Spleen (tissue), 7 donors: ENCODE results near the gene FTO.

Source experiments
- POLR2A ChIP-seq, 3 donors: fragments of 450-650 bp; IDR thresholded peaks; one replicate each; pipeline ENCODE4 v1.5.1; 2017; ENCODE audit warnings: antibody characterized with exemption in 3 of 3, mild to moderate bottlenecking in 1 of 3
- TF ChIP-seq, protein P1 (sequence below), 11 experiments: fragments of 200-600 bp in 7 of 11; fragments of 450-650 bp in 4 of 11; sonication (generic) in 4 of 11; IDR thresholded peaks in 8 of 11; conservative IDR thresholded peaks in 3 of 11; 1 replicate in 7 of 11; 2 replicates in 4 of 11; pipeline versions ENCODE4 v1.4.0 to v1.8.0; 2016 to 2021; ENCODE audit warnings: antibody characterized with exemption in 11 of 11, inconsistent platforms in 4 of 11, mild to moderate bottlenecking in 1 of 11
- donor health status: DM: no; HTN: no; CAD: no; lungs with moderate emphysema.
- donor health status: DM: no; HTN: no; CAD: no.
- donor health status: DM: no; HTN: no; CAD: no.

DNA sequence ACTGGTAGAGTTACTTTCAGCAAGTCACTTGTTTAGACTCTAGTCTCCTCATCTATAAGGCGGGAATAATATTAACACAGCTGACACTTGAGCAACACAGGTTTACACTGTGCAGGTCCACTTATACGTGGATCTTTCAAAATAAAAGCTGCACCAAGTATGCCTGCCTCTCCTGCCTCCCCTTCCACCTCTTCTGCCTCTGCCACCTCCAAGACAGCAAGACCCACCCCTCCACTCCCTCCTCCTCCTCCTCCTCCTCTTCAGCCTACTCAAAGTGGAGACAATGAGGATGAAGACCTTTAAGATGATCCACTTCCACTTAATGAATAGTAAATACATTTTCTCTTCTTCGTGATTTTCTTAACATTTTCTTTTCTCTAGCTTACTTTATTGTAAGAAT lies 285.6 kb downstream of the FTO start:
- TF ChIP-seq, protein P1, sequence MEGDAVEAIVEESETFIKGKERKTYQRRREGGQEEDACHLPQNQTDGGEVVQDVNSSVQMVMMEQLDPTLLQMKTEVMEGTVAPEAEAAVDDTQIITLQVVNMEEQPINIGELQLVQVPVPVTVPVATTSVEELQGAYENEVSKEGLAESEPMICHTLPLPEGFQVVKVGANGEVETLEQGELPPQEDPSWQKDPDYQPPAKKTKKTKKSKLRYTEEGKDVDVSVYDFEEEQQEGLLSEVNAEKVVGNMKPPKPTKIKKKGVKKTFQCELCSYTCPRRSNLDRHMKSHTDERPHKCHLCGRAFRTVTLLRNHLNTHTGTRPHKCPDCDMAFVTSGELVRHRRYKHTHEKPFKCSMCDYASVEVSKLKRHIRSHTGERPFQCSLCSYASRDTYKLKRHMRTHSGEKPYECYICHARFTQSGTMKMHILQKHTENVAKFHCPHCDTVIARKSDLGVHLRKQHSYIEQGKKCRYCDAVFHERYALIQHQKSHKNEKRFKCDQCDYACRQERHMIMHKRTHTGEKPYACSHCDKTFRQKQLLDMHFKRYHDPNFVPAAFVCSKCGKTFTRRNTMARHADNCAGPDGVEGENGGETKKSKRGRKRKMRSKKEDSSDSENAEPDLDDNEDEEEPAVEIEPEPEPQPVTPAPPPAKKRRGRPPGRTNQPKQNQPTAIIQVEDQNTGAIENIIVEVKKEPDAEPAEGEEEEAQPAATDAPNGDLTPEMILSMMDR (IDR thresholded peaks at IDR 0.05 in 8 of 11, conservative IDR thresholded peaks at IDR 0.05 in 3 of 11): no peak
- no peak for TF ChIP-seq POLR2A (IDR thresholded peaks at IDR 0.05)
